Adrenal gland (tissue), 12 donors: ENCODE results near the gene EZH1. TPM values are rescaled to one million over a fixed set of nuclear protein-coding genes. Genes with fewer than 3 reads are reported as not detected.

Experiments
- DNase-seq, 7 donors: peaks; one replicate each; pipeline ENCODE4 v3.0.0-alpha.2; 2019 to 2020
- H3K27ac ChIP-seq, 5 donors: fragments of 200-600 bp; sonication (generic) in 4 of 5; 1 replicate in 3 of 5; 2 replicates in 2 of 5; pipeline versions ENCODE4 v1.5.1 to v1.8.0; 2016 to 2020; ENCODE audit warnings: mild to moderate bottlenecking in 1 of 5
- H3K27me3 ChIP-seq: fragments of 200-600 bp; 2 replicates; pipeline ENCODE4 v1.8.0; 2021
- H3K36me3 ChIP-seq, 2 donors: fragments of 200-600 bp; replicated peaks in 1 of 2; 1 replicate in 1 of 2; 2 replicates in 1 of 2; pipeline versions ENCODE4 v1.5.1 to v1.8.0; 2018 to 2022
- H3K4me1 ChIP-seq, 2 donors: fragments of 200-600 bp; replicated peaks in 1 of 2; 1 replicate in 1 of 2; 2 replicates in 1 of 2; pipeline versions ENCODE4 v1.5.1 to v1.8.0; 2018 to 2021
- H3K4me3 ChIP-seq, 4 donors: fragments of 200-600 bp; sonication (generic) in 3 of 4; one replicate each; pipeline ENCODE4 v1.5.1; 2016 to 2018
- H3K9me3 ChIP-seq, 3 donors: fragments of 200-600 bp; sonication (generic) in 1 of 3; replicated peaks in 1 of 3; 1 replicate in 2 of 3; 2 replicates in 1 of 3; pipeline versions ENCODE4 v1.5.1 to v1.8.0; 2016 to 2021
- POLR2A ChIP-seq, 2 donors: fragments of 450-650 bp; IDR thresholded peaks; one replicate each; pipeline ENCODE4 v1.6.1; 2017; ENCODE audit warnings: antibody characterized with exemption in 2 of 2, mild to moderate bottlenecking in 2 of 2, moderate library complexity in 1 of 2
- WGBS, 4 donors: extraction: QIAGEN DNeasy Blood & Tissue Kit in 2 of 4; methylation state at CpG; one replicate each; pipeline versions ENCODE4 v1.1.5 to v1.1.7; 2013 to 2017; 5-methylcytosine and 5-hydroxymethylcytosine counted together
- intact Hi-C, 2 donors: fragments of 100-400 bp; cut with DNase I; formaldehyde crosslinking; loops; one replicate each; pipeline versions ENCODE4 v1.14.1 to v1.15.0; 2022 to 2023
- polyA plus RNA-seq, 3 donors: library from polyadenylated mRNA; stranded (reverse); fragments of 200-250 nt in 2 of 3; fragments of 350-450 nt in 1 of 3; fragmentation: Illumina TruSeq in 1 of 3; extraction: RNeasy Lipid Tissue Mini Kit (QIAGEN cat#74804) in 1 of 3; gene quantifications; one replicate each; pipeline ENCODE4 v1.2.3, GENCODE V29; 2013 to 2014
- total RNA-seq, 9 donors: library from RNA; depleted of rRNA in 4 of 9; stranded (reverse); fragments of >200 nt in 4 of 9; fragments of 120-200 nt in 1 of 9; fragmentation: NEBNext Ultra II Directional in 1 of 9; extraction: Animal tissue kit (Norgen Biotek cat#: 25700) in 1 of 9; gene quantifications; one replicate each; pipeline versions ENCODE4 v1.1.0 to v1.2.4, GENCODE V29; 2013 to 2023
- TF ChIP-seq, protein P1 (sequence below), 6 experiments: fragments of 450-650 bp in 4 of 6; fragments of 200-600 bp in 2 of 6; sonication (generic) in 1 of 6; IDR thresholded peaks; 1 replicate in 5 of 6; 2 replicates in 1 of 6; pipeline versions ENCODE4 v1.5.1 to v1.8.0; 2016 to 2021; ENCODE audit warnings: antibody characterized with exemption in 6 of 6, mild to moderate bottlenecking in 2 of 6, moderate library complexity in 1 of 6
- donor health status: healthy with polysubstance abuse.
- donor health status: Bipolar disorder and iron deficiency.
- donor health status: DM: yes; HTN: yes; CAD: no.
- donor health status: DM: no; HTN: no; CAD: no.
- donor health status: DM: no; HTN: no; CAD: no.
- donor health status: DM: yes; HTN: yes; CAD: no.

EZH1 gene
- total and polyA plus RNA-seq, 12 donors = 17.6 to 49.1 (median 29.5) TPM

DNA sequence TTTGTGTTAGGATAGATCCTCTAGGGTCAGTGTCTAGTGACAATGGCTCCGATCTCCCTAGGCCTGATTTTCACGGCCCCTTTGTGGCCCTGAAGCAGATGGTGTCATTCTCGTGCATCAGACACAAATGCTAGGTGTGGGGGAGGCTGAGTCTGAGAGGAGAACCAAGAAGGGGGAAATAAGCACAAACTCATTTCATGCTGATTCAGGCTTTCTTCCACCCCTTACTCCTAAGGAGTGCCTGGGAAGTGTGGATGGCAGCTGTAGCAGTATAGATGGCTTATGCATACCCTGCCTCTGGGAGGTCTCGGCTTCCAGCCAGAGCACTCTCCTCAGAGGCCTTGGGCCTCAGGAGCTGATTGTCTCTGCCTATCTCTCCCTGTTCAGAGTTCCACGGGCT is 33.7 kb upstream of the EZH1 start:
- WGBS, 4 donors = 83 to 95% (median 90%) methylated on average over 4 to 5 of the region's 5 CpGs
- intact Hi-C loops = loop anchor here in 1 of 2 donors (10.0 kb wide), 1 partner anchor 884 kb away; no protein-coding TSS in a partner anchor
- Histone ChIP-seq H3K27me3 (peaks cover 27% of the 10 kb centered on the region), H3K4me1 (peaks cover 9 to 21% of the 10 kb centered on the region in 2 donors), H3K36me3 (peaks cover 0 to 47% of the 10 kb centered on the region in 2 donors), H3K9me3 (no peaks in the 10 kb centered on the region), H3K4me3 (no peak overlapping the region), H3K27ac (no peak overlapping the region)
- no peak for DNase-seq
- TF ChIP-seq, protein P1, sequence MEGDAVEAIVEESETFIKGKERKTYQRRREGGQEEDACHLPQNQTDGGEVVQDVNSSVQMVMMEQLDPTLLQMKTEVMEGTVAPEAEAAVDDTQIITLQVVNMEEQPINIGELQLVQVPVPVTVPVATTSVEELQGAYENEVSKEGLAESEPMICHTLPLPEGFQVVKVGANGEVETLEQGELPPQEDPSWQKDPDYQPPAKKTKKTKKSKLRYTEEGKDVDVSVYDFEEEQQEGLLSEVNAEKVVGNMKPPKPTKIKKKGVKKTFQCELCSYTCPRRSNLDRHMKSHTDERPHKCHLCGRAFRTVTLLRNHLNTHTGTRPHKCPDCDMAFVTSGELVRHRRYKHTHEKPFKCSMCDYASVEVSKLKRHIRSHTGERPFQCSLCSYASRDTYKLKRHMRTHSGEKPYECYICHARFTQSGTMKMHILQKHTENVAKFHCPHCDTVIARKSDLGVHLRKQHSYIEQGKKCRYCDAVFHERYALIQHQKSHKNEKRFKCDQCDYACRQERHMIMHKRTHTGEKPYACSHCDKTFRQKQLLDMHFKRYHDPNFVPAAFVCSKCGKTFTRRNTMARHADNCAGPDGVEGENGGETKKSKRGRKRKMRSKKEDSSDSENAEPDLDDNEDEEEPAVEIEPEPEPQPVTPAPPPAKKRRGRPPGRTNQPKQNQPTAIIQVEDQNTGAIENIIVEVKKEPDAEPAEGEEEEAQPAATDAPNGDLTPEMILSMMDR (IDR thresholded peaks at IDR 0.05) = no peak
- TF ChIP-seq POLR2A (IDR thresholded peaks at IDR 0.05) = no peak

DNA sequence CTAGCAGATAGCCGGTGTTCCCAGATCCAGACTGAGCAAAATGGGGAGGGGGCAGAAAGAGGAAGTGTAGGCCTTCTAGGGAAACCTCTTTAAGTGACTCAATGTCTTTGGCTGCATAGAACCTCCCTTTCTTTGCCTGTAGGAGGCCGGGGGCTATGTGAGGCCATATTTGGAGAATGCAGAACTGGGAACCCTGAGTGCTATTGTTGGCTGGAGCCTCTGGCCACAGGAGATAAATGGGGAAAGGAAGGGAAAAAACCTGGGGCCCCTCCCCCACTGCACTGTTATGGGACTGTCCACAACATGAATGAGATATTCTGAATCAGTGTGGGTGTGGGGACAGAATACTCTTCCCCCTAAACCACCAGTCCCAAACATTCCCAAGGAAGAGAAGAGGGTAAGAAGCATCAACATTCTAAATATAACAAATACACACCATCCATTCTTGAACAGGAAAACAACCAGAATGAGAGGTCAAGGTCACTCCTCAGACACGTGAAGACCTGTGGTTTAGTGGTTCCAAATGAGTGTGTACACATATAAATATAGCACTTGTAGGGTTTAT is 30.8 kb upstream of the EZH1 start:
- TF ChIP-seq, protein P1 (IDR thresholded peaks at IDR 0.05) = no peak
- TF ChIP-seq POLR2A (IDR thresholded peaks at IDR 0.05) = no peak
- Histone ChIP-seq H3K27ac (no peak overlapping the region), H3K9me3 (no peaks in the 10 kb centered on the region), H3K36me3 (peaks cover 0 to 47% of the 10 kb centered on the region in 2 donors), H3K4me3 (no peak overlapping the region), H3K27me3 (peaks cover 4% of the 10 kb centered on the region), H3K4me1 (peaks cover 9 to 23% of the 10 kb centered on the region in 2 donors)
- DNase-seq = no peak
- WGBS, 4 donors = 48 to 57% (median 55%) methylated on average over 3 of the region's 3 CpGs
- intact Hi-C loops = loop anchor here in 1 of 2 donors (10.0 kb wide), 1 partner anchor 881 kb away; no protein-coding TSS in a partner anchor

DNA sequence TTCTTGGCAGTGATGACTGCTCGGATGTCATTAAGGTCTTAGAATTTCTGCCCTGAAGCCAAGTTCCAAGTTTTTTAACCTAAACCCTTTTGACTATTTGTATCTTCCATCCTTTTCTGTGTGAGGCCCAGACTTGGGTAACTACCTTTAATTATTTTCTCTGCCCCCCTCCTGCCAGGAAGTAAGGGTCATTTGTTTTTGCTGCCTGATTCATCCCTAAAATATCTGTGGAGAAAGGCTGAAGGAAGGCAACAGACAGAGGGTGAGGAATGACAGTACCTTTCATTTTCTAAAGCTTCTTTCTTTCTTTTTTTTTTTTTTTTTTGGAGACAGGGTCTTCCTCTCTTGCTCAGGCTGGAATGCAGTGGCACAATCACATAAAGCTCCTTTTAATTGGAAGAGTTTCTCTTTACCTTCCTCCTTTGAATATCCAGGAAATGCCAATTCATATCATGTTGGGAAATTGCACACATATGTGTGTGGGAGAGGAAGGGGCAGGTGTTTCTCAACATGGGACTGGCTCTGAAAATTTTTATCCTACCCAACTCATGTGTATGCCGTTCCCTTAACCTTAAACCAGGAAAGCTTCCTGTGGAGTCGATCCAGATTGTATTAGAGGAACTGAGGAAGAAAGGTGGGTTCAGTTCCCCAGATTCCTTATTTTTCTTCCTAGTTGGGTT is 29.4 kb upstream of the EZH1 start:
- no peak overlapping the region for H3K27ac ChIP-seq
- no peak for DNase-seq
- H3K4me1 ChIP-seq = peaks cover 9 to 16% of the 10 kb centered on the region in 2 donors
- peaks cover 0 to 41% of the 10 kb centered on the region in 2 donors for H3K36me3 ChIP-seq
- no peaks in the 10 kb centered on the region for H3K9me3 ChIP-seq
- no peak for TF ChIP-seq POLR2A (IDR thresholded peaks at IDR 0.05)
- TF ChIP-seq, protein P1 (IDR thresholded peaks at IDR 0.05) = no peak
- intact Hi-C loops = loop anchor here in 1 of 2 donors (10.0 kb wide), 1 partner anchor 879 kb away; no protein-coding TSS in a partner anchor
- peak overlapping the region in 3 of 4 donors; percentile 34 to 93 (median 88) for H3K4me3 ChIP-seq
- WGBS, 4 donors = 63 to 78% (median 70%) methylated on average over 3 of the region's 3 CpGs
- H3K27me3 ChIP-seq = no peaks in the 10 kb centered on the region

- H3K4me3 ChIP-seq = peak within 1 kb of the TSS; percentile 34 to 93 (median 68)
- H3K9me3 ChIP-seq = no peaks in the 10 kb centered on the region
- peaks cover 0 to 34% of the 10 kb centered on the region in 2 donors for H3K36me3 ChIP-seq
- H3K4me1 ChIP-seq = peaks cover 9 to 16% of the 10 kb centered on the region in 2 donors
- peak within 1 kb of the TSS in 4 of 5 donors; percentile 60 to 89 (median 62) for H3K27ac ChIP-seq
- 0 to 3% (median 1%) methylated on average over 25 to 39 of the region's 39 CpGs for WGBS, 4 donors
- H3K27me3 ChIP-seq = no peaks in the 10 kb centered on the region
- TF ChIP-seq, protein P1 (IDR thresholded peaks at IDR 0.05) = peak in 1 of 6 experiments; percentile 4
- TF ChIP-seq POLR2A (IDR thresholded peaks at IDR 0.05) = peak in 1 of 2 donors; percentile 38
- intact Hi-C loops = loop anchor here in 1 of 2 donors (10.0 kb wide), 1 partner anchor 879 kb away; no protein-coding TSS in a partner anchor
- DNase-seq = peak; percentile 74 to 85 (median 79)
These were observed 28.6 kb upstream of the EZH1 start, which contains the start of gene VPS25 for GRCh38 chr17:42773290-42774035. Gene VPS25, plus strand, starts transcription at chr17:42773449. Its CDS starts 27 bp downstream, at chr17:42773476.
